H9 (cell line): ENCODE measurements around the gene ZNF816. TPM values are rescaled to one million over a fixed set of nuclear protein-coding genes. Genes with fewer than 3 reads are reported as not detected.

ENCODE experiments used
- DNase-seq: peaks from one replicate; pipeline ENCODE4 v3.0.0-alpha.2; 2017
- H2AFZ ChIP-seq: one replicate; pipeline ENCODE4 v1.6.1; 2013; ENCODE audit warnings: mild to moderate bottlenecking, low read length, control low read depth, moderate library complexity
- H2AK5ac ChIP-seq: 2 replicates; pipeline ENCODE4 v1.6.1; 2013; ENCODE audit warnings: low read length, control low read depth, mixed read lengths; ENCODE audit not compliant: insufficient read length
- H2BK120ac ChIP-seq: one replicate; pipeline ENCODE4 v1.6.1; 2013; ENCODE audit warnings: low read depth, mild to moderate bottlenecking, low read length, control low read depth, inconsistent platforms; ENCODE audit not compliant: poor library complexity, severe bottlenecking
- H2BK12ac ChIP-seq: 2 replicates; pipeline ENCODE4 v1.6.1; 2013; ENCODE audit warnings: low read length, control low read depth, mixed read lengths, low read depth; ENCODE audit not compliant: insufficient read length
- H2BK15ac ChIP-seq: 2 replicates; pipeline ENCODE4 v1.6.1; 2013; ENCODE audit warnings: low read depth, low read length, control low read depth
- H2BK20ac ChIP-seq: one replicate; pipeline ENCODE4 v1.6.1; 2013; ENCODE audit warnings: low read depth, mild to moderate bottlenecking, low read length, control low read depth, inconsistent platforms; ENCODE audit not compliant: poor library complexity, severe bottlenecking
- H2BK5ac ChIP-seq: 2 replicates; pipeline ENCODE4 v1.6.1; 2013; ENCODE audit warnings: low read length, control low read depth, mixed read lengths; ENCODE audit not compliant: insufficient read length
- H3K14ac ChIP-seq: 2 replicates; pipeline ENCODE4 v1.6.1; 2013; ENCODE audit warnings: low read length, control low read depth; ENCODE audit not compliant: insufficient read depth
- H3K18ac ChIP-seq: 2 replicates; pipeline ENCODE4 v1.6.1; 2013; ENCODE audit warnings: low read depth, mild to moderate bottlenecking, mixed read lengths, low read length, control low read depth; ENCODE audit not compliant: insufficient read length
- H3K23ac ChIP-seq: 2 replicates; pipeline ENCODE4 v1.6.1; 2013; ENCODE audit warnings: low read length, control low read depth, mixed read lengths, low read depth; ENCODE audit not compliant: insufficient read length
- H3K23me2 ChIP-seq: 2 replicates; pipeline ENCODE4 v1.6.1; 2013; ENCODE audit warnings: low read depth, mild to moderate bottlenecking, mixed read lengths, low read length, control low read depth; ENCODE audit not compliant: insufficient read length, poor library complexity, severe bottlenecking
- H3K27ac ChIP-seq: 2 replicates; pipeline ENCODE4 v1.5.1; 2013; ENCODE audit warnings: low read length, control low read depth, mixed read lengths, low read depth; ENCODE audit not compliant: insufficient read length
- H3K27me3 ChIP-seq: 2 replicates; pipeline ENCODE4 v1.6.1; 2013; ENCODE audit warnings: low read length, control low read depth, inconsistent platforms; ENCODE audit not compliant: insufficient read depth
- H3K4ac ChIP-seq: 2 replicates; pipeline ENCODE4 v1.6.1; 2013; ENCODE audit warnings: low read depth, mild to moderate bottlenecking, control low read depth, inconsistent platforms, low read length, moderate library complexity
- H3K4me1 ChIP-seq: 2 replicates; pipeline ENCODE4 v1.6.1; 2013; ENCODE audit warnings: low read length, control low read depth, inconsistent platforms; ENCODE audit not compliant: insufficient read depth
- H3K4me2 ChIP-seq: 2 replicates; pipeline ENCODE4 v1.6.1; 2013; ENCODE audit warnings: low read length, control low read depth, mixed read lengths; ENCODE audit not compliant: insufficient read length, insufficient read depth
- H3K56ac ChIP-seq: 2 replicates; pipeline ENCODE4 v1.6.1; 2013; ENCODE audit warnings: low read depth, mild to moderate bottlenecking, mixed read lengths, low read length, control low read depth; ENCODE audit not compliant: insufficient read length
- H3K79me1 ChIP-seq: 2 replicates; pipeline ENCODE4 v1.6.1; 2013; ENCODE audit warnings: low read depth, mild to moderate bottlenecking, moderate library complexity, low read length, control low read depth, inconsistent platforms; ENCODE audit not compliant: insufficient read depth, poor library complexity, severe bottlenecking
- H3K79me2 ChIP-seq: 2 replicates; pipeline ENCODE4 v1.6.1; 2013; ENCODE audit warnings: low read length, control low read depth, inconsistent platforms; ENCODE audit not compliant: insufficient read depth
- H3K9ac ChIP-seq: 2 replicates; pipeline ENCODE4 v1.6.1; 2013; ENCODE audit warnings: low read length, control low read depth, mixed read lengths; ENCODE audit not compliant: insufficient read length; ENCODE audit errors: extremely low read depth
- H3K9me3 ChIP-seq: one replicate; pipeline ENCODE4 v1.6.1; 2013; ENCODE audit warnings: low read depth, low read length, inconsistent platforms; ENCODE audit not compliant: control insufficient read depth
- H3T11ph ChIP-seq: one replicate; pipeline ENCODE4 v1.6.1; 2013; ENCODE audit warnings: mild to moderate bottlenecking, low read length, control low read depth, inconsistent platforms
- H4K20me1 ChIP-seq: one replicate; pipeline ENCODE4 v1.6.1; 2013; ENCODE audit not compliant: control insufficient read depth, insufficient read length, insufficient read depth
- H4K5ac ChIP-seq: 2 replicates; pipeline ENCODE4 v1.6.1; 2013; ENCODE audit warnings: low read depth, mild to moderate bottlenecking, mixed read lengths, low read length, control low read depth; ENCODE audit not compliant: insufficient read length
- H4K8ac ChIP-seq: replicated peaks from 2 replicates; pipeline ENCODE4 v1.6.1; 2013; ENCODE audit warnings: low read length, control low read depth, mixed read lengths, low read depth; ENCODE audit not compliant: insufficient read length
- H4K91ac ChIP-seq: 2 replicates; pipeline ENCODE4 v1.6.1; 2013; ENCODE audit warnings: low read depth, mild to moderate bottlenecking, moderate library complexity, mixed read lengths, low read length, control low read depth; ENCODE audit not compliant: insufficient read length
- H3K27ac Mint-ChIP-seq, 3 experiments: 2 replicates in 2 of 3; 3 replicates in 1 of 3; pipeline ENCODE4 v1.8.0; 2020 to 2021; ENCODE audit warnings: mixed read lengths in 3 of 3, mild to moderate bottlenecking in 1 of 3, moderate library complexity in 1 of 3
- H3K27me3 Mint-ChIP-seq: 2 replicates; pipeline ENCODE4 v1.8.0; 2021; ENCODE audit warnings: low read depth, mild to moderate bottlenecking, moderate library complexity, mixed read lengths
- H3K36me3 Mint-ChIP-seq, 3 experiments: 2 replicates in 2 of 3; 3 replicates in 1 of 3; pipeline ENCODE4 v1.8.0; 2020 to 2021; ENCODE audit warnings: low read depth in 3 of 3, mixed read lengths in 3 of 3; ENCODE audit not compliant: insufficient read depth in 1 of 3
- H3K4me1 Mint-ChIP-seq, 2 experiments: 2 replicates each; pipeline ENCODE4 v1.8.0; 2020; ENCODE audit warnings: mixed read lengths in 2 of 2
- H3K4me3 Mint-ChIP-seq, 2 experiments: 2 replicates in 1 of 2; 3 replicates in 1 of 2; pipeline ENCODE4 v1.8.0; 2020 to 2021; ENCODE audit warnings: mild to moderate bottlenecking in 2 of 2, mixed read lengths in 2 of 2, moderate library complexity in 1 of 2
- H3K9me3 Mint-ChIP-seq, 2 experiments: 2 replicates in 1 of 2; 3 replicates in 1 of 2; pipeline ENCODE4 v1.8.0; 2020; ENCODE audit warnings: mild to moderate bottlenecking in 2 of 2, mixed read lengths in 2 of 2, moderate library complexity in 1 of 2
- WGBS: extraction: QIAGEN DNeasy Blood & Tissue Kit; methylation state at CpG from one replicate; pipeline ENCODE4 v1.1.7; 2013; ENCODE audit warnings: missing lambda C conversion rate, low lambda C conversion rate, mixed read lengths; ENCODE audit not compliant: insufficient read length; ENCODE audit errors: extremely low coverage; 5-methylcytosine and 5-hydroxymethylcytosine counted together
- total RNA-seq: library from RNA; stranded (reverse); gene quantifications from 2 replicates; pipeline ENCODE4 v1.2.1, GENCODE V29; 2021
- TF ChIP-seq, protein P1 (sequence below): fragments of 200-600 bp; sonication (generic); conservative IDR thresholded peaks from 3 replicates; pipeline ENCODE4 v1.8.0; 2021; ENCODE audit warnings: antibody characterized with exemption, mild to moderate bottlenecking

ZNF816 gene
- total RNA-seq, 1 experiment from 2014 or later = 15.1 TPM

DNA sequence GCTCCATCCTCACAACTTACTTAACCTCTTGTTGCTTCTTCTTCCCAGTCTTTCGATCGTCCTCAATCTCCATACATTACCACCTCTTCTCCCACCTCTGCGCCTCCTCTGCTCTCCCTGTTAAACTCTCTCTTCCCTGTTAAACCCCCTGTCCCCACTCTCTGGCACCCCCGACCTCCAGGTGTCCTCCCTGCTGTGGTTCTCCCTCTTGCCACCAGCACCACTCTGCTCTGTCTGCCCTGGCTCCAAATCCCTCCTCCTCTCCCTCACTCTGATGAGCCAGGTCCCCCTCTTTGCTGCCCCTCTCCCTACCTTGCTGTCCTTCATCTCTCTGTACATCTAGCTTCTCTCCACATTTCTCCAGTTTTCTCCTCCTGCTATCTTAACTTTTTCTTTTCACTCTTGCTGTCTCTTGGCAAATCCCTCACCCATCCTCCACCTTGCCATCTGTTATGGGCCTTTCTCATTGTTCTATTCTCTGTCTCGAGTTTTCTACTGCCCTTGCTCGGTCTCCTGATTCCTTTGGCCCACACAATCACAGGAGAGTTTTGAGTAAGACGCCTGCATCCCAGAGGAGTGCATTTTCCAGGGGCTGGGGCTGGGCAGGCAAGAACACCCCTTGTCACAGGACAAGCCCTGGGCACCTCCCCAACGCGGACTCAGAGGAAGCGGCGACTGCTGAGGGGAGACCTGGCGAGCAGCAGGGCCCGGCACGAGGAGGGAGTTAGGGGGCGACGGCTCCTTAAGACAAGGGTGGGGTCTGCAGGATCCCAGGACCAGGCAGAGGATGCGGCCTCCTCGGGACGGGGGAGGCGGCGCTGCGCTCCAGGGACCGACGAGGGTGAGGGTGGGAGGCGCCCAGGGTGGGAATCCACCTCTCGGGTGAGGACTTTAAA lies 29.7 kb upstream of the ZNF816 start:
- H3K4ac ChIP-seq = no peak overlapping the region
- H4K20me1 ChIP-seq = no peaks in the 10 kb centered on the region
- Mint-ChIP-seq H3K27ac (no peak overlapping the region), H3K4me3 (peak overlapping the region; percentile 71 to 87), H3K27me3 (peaks cover 55% of the 10 kb centered on the region), H3K4me1 (peaks cover 15 to 18% of the 10 kb centered on the region in 2 experiments), H3K36me3 (no peaks in the 10 kb centered on the region), H3K9me3 (0 out of 5 replicates have a peak, but pooled peaks cover 2 to 6% of the 10 kb centered on the region in 2 experiments)
- peaks cover 6% of the 10 kb centered on the region; the same call in 1 of the 2 replicates for H3K27me3 ChIP-seq
- no peak overlapping the region for H3K18ac ChIP-seq
- no peak overlapping the region for H2BK20ac ChIP-seq
- no peak overlapping the region; the same call in 1 of the 2 replicates for H2BK15ac ChIP-seq
- H3K23ac ChIP-seq = no peak overlapping the region
- H2AFZ ChIP-seq = no peak overlapping the region
- H3K27ac ChIP-seq = no peak overlapping the region
- TF ChIP-seq, protein P1, sequence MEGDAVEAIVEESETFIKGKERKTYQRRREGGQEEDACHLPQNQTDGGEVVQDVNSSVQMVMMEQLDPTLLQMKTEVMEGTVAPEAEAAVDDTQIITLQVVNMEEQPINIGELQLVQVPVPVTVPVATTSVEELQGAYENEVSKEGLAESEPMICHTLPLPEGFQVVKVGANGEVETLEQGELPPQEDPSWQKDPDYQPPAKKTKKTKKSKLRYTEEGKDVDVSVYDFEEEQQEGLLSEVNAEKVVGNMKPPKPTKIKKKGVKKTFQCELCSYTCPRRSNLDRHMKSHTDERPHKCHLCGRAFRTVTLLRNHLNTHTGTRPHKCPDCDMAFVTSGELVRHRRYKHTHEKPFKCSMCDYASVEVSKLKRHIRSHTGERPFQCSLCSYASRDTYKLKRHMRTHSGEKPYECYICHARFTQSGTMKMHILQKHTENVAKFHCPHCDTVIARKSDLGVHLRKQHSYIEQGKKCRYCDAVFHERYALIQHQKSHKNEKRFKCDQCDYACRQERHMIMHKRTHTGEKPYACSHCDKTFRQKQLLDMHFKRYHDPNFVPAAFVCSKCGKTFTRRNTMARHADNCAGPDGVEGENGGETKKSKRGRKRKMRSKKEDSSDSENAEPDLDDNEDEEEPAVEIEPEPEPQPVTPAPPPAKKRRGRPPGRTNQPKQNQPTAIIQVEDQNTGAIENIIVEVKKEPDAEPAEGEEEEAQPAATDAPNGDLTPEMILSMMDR = no peak
- H3K9me3 ChIP-seq = no peaks in the 10 kb centered on the region
- H4K91ac ChIP-seq = no peak overlapping the region
- H3K4me2 ChIP-seq = peak overlapping the region; percentile 21
- no peak overlapping the region for H2BK5ac ChIP-seq
- peaks cover 10% of the 10 kb centered on the region for H3K23me2 ChIP-seq
- DNase-seq = peak; percentile 46
- H3K56ac ChIP-seq = no peak overlapping the region
- 100% methylated on average over 3 of the region's 26 CpGs for WGBS
- H3T11ph ChIP-seq = no peak overlapping the region
- H3K9ac ChIP-seq = no peak overlapping the region
- no peak overlapping the region for H4K8ac ChIP-seq
- no peak overlapping the region for H3K14ac ChIP-seq
- H4K5ac ChIP-seq = no peak overlapping the region
- no peaks in the 10 kb centered on the region; the same call in 1 of the 2 replicates for H3K4me1 ChIP-seq
- no peak overlapping the region for H2AK5ac ChIP-seq
- H3K79me1 ChIP-seq = no peaks in the 10 kb centered on the region
- H3K79me2 ChIP-seq = no peaks in the 10 kb centered on the region
- no peak overlapping the region for H2BK12ac ChIP-seq
- H2BK120ac ChIP-seq = no peak overlapping the region
